ENCODE results near the gene PLAC8L1. TPM values are rescaled to one million over a fixed set of nuclear protein-coding genes. Genes with fewer than 3 reads are reported as not detected.

PLAC8L1 gene
- total RNA-seq, 1 donor from 2014 or later: not detected

DNA sequence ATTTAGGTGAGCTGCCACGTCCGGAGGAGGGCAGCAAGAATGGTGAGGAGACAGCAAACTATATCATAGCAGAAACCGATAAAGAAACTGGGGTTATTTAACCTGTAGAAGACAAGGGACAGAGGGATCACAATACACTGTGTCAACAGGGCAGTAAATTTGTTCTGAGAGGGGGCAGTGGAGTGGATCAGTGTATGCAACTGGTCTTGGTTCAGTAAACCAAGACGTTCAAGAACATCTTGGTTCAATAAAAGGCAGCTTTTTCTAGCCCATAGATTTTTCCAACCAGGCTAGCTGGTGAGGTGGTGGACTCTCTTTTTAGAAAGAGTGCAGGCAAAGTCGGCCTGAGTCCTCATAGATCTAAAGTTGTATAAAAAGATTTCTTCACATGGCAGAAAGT, 55.3 kb downstream of the PLAC8L1 start:
- peaks cover 0 to 5% (median 3%) of the 10 kb centered on the region in 3 donors for H3K36me3 ChIP-seq (ENCODE audit: control insufficient read depth in 3 of 3, insufficient read depth in 3 of 3, low read length in 3 of 3)
- no peaks in the 10 kb centered on the region for H3K27me3 ChIP-seq (ENCODE audit: control insufficient read depth in 3 of 3, insufficient read depth in 3 of 3, low read length in 3 of 3)
- H3K4me1 ChIP-seq (ENCODE audit: control insufficient read depth in 3 of 3, insufficient read depth in 3 of 3, low read length in 3 of 3): peaks cover 0 to 15% (median 6%) of the 10 kb centered on the region in 3 donors
- no peak overlapping the region for H3K4me3 ChIP-seq (ENCODE audit: low read length in 3 of 3)
- H3K9ac ChIP-seq (ENCODE audit: low read depth in 1 of 3, low read length in 3 of 3): no peak overlapping the region
- H3K27ac ChIP-seq (ENCODE audit: low read depth, low read length): no peak overlapping the region
- H3K9me3 ChIP-seq (ENCODE audit: control insufficient read depth in 3 of 3, low read length in 3 of 3): no peaks in the 10 kb centered on the region

DNA sequence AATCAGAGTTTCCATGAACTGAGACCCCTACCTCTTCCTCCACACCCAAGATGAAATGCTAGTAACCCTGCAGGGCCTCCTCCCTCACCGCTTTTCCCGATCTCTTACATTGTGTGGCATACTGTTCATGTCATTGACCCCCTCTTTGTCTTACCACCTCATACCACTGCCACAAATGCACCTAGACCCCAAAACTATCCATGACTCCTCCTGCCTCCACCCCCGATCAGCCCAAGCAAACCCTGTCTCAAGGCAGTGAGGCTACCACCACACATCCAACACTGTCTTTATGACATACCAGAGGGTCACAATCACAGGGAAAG, 55.7 kb downstream of the PLAC8L1 start:
- Histone ChIP-seq H3K4me3 (ENCODE audit: low read length in 3 of 3) (no peak overlapping the region), H3K27me3 (ENCODE audit: control insufficient read depth in 3 of 3, insufficient read depth in 3 of 3, low read length in 3 of 3) (no peaks in the 10 kb centered on the region), H3K4me1 (ENCODE audit: control insufficient read depth in 3 of 3, insufficient read depth in 3 of 3, low read length in 3 of 3) (peaks cover 0 to 15% (median 6%) of the 10 kb centered on the region in 3 donors), H3K36me3 (ENCODE audit: control insufficient read depth in 3 of 3, insufficient read depth in 3 of 3, low read length in 3 of 3) (peaks cover 0 to 5% (median 3%) of the 10 kb centered on the region in 3 donors), H3K9me3 (ENCODE audit: control insufficient read depth in 3 of 3, low read length in 3 of 3) (no peaks in the 10 kb centered on the region), H3K9ac (ENCODE audit: low read depth in 1 of 3, low read length in 3 of 3) (no peak overlapping the region), H3K27ac (ENCODE audit: low read depth, low read length) (no peak overlapping the region)

DNA sequence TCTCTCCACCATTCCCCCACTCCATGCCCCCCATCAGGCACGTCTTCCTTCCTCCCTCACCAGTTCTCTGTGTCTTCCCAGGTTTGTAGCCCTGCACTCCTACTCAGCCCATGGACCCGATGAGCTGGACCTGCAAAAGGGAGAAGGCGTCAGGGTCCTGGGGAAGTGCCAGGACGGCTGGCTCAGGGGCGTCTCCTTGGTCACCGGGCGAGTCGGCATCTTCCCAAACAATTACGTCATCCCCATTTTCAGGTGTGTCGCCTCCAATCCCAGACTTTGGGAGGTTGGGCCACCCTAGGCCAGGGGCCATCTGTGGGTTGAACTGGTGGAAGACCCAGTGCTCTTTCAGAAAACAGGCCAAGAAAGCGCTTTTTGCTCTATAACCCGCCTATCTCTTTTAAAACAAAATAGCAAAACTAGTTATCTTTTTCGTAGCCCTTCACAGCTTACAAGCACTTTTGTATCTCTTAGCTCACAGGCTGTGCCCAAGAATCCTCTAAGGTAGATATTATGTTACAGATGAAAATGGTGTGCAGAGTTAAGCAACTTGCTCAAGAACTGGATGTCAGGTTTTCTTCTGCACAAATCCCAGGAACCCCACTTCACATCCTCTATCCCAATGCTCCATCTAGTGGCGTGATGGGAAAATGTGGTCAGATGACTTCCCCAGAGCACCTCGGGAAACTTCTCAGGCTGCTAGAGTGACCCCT, 56.2 kb downstream of the PLAC8L1 start:
- H3K27me3 ChIP-seq (ENCODE audit: control insufficient read depth in 3 of 3, insufficient read depth in 3 of 3, low read length in 3 of 3): no peaks in the 10 kb centered on the region

DNA sequence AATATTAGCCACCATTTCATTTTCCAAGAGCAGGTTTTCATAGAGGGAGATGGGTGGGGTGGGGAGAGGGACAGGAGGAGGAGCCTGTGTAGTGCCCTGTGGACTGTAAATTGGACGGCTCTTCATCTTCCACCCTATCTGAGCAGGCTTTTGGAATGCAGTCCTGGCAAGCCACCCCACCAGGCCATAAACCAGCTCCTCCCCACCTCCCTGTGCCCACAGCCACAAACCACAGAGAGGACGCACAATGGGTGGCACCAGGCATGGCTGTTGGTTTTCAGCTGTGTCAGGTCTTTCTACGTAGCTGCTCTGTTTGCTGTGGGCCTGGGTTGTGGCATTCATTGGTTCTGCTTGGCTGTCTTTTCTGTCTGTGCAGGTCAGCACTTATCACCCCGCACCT, 58.0 kb downstream of the PLAC8L1 start:
- Histone ChIP-seq H3K9ac (ENCODE audit: low read depth in 1 of 3, low read length in 3 of 3) (no peak overlapping the region), H3K4me3 (ENCODE audit: low read length in 3 of 3) (no peak overlapping the region), H3K4me1 (ENCODE audit: control insufficient read depth in 3 of 3, insufficient read depth in 3 of 3, low read length in 3 of 3) (peaks cover 0 to 15% (median 6%) of the 10 kb centered on the region in 3 donors), H3K27ac (ENCODE audit: low read depth, low read length) (peak overlapping the region; percentile 7), H3K27me3 (ENCODE audit: control insufficient read depth in 3 of 3, insufficient read depth in 3 of 3, low read length in 3 of 3) (no peaks in the 10 kb centered on the region), H3K9me3 (ENCODE audit: control insufficient read depth in 3 of 3, low read length in 3 of 3) (no peaks in the 10 kb centered on the region), H3K36me3 (ENCODE audit: control insufficient read depth in 3 of 3, insufficient read depth in 3 of 3, low read length in 3 of 3) (no peaks in the 10 kb centered on the region)

More for the DNA sequence above, 56.2 kb downstream of the PLAC8L1 start:
- no peak overlapping the region for H3K9ac ChIP-seq (ENCODE audit: low read depth in 1 of 3, low read length in 3 of 3)
- H3K9me3 ChIP-seq (ENCODE audit: control insufficient read depth in 3 of 3, low read length in 3 of 3): no peaks in the 10 kb centered on the region
- H3K27ac ChIP-seq (ENCODE audit: low read depth, low read length): no peak overlapping the region
- H3K4me1 ChIP-seq (ENCODE audit: control insufficient read depth in 3 of 3, insufficient read depth in 3 of 3, low read length in 3 of 3): peaks cover 0 to 15% (median 6%) of the 10 kb centered on the region in 3 donors
- H3K4me3 ChIP-seq (ENCODE audit: low read length in 3 of 3): no peak overlapping the region
- H3K36me3 ChIP-seq (ENCODE audit: control insufficient read depth in 3 of 3, insufficient read depth in 3 of 3, low read length in 3 of 3): peaks cover 0 to 5% (median 3%) of the 10 kb centered on the region in 3 donors

DNA sequence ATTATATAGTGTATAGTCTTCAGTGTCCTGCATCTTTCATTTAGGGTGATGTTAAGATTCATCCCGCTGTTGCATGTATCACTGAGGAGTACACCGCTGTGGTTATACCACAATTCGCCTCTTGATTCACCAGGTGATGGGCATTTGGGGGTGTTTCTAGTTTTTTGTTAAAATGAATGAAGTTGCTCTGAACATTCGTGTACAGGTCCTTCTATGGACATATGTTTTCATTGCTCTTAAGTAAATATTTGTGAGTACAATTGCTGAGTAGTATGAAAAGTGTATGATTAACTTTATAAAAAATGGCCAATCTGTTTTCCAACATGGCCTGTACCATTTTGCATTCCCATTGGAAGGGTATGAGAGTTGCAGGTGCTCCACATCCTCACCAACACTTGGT, 61.7 kb downstream of the PLAC8L1 start:
- no peak overlapping the region for H3K4me3 ChIP-seq (ENCODE audit: low read length in 3 of 3)
- H3K9ac ChIP-seq (ENCODE audit: low read depth in 1 of 3, low read length in 3 of 3): no peak overlapping the region
- H3K9me3 ChIP-seq (ENCODE audit: control insufficient read depth in 3 of 3, low read length in 3 of 3): no peaks in the 10 kb centered on the region
- H3K4me1 ChIP-seq (ENCODE audit: control insufficient read depth in 3 of 3, insufficient read depth in 3 of 3, low read length in 3 of 3): peaks cover 0 to 17% (median 4%) of the 10 kb centered on the region in 3 donors
- no peaks in the 10 kb centered on the region for H3K27me3 ChIP-seq (ENCODE audit: control insufficient read depth in 3 of 3, insufficient read depth in 3 of 3, low read length in 3 of 3)
- no peaks in the 10 kb centered on the region for H3K36me3 ChIP-seq (ENCODE audit: control insufficient read depth in 3 of 3, insufficient read depth in 3 of 3, low read length in 3 of 3)
- H3K27ac ChIP-seq (ENCODE audit: low read depth, low read length): no peak overlapping the region

DNA sequence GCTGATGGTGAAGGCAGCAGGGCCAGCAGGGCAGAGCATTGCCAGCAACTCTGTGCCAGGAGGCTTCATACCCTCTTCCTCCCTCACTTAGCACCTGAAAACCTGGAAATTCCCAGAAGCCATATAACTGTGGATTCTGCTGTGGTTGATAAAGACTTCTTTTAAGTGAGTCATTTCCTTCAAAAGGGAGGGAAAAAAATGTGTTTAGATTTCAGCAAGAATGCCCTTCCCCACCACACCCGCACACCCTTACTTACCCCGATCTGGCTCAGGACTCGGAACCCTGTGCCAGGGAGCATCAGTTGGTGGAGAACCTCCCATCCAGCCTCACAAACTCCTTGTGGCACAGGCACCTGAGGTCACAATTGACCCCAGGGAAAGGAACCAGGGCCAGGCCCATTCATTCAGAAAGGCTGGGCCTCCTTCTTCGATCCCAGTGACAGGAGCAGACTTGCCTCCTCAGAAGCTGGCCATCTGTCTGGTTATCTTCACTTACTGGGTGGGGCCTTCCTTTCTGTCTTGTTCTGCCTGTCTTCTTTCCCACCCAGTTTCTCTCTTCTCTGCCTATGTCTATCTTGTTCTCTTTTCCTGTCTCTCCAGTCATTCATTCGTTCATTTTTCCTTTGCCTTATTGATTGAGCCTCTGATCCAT, 62.6 kb downstream of the PLAC8L1 start:
- no peaks in the 10 kb centered on the region for H3K27me3 ChIP-seq (ENCODE audit: control insufficient read depth in 3 of 3, insufficient read depth in 3 of 3, low read length in 3 of 3)
- H3K9me3 ChIP-seq (ENCODE audit: control insufficient read depth in 3 of 3, low read length in 3 of 3): no peaks in the 10 kb centered on the region
- H3K36me3 ChIP-seq (ENCODE audit: control insufficient read depth in 3 of 3, insufficient read depth in 3 of 3, low read length in 3 of 3): no peaks in the 10 kb centered on the region
- H3K27ac ChIP-seq (ENCODE audit: low read depth, low read length): no peak overlapping the region
- H3K4me1 ChIP-seq (ENCODE audit: control insufficient read depth in 3 of 3, insufficient read depth in 3 of 3, low read length in 3 of 3): peaks cover 0 to 15% (median 4%) of the 10 kb centered on the region in 3 donors
- H3K9ac ChIP-seq (ENCODE audit: low read depth in 1 of 3, low read length in 3 of 3): no peak overlapping the region
- no peak overlapping the region for H3K4me3 ChIP-seq (ENCODE audit: low read length in 3 of 3)

DNA sequence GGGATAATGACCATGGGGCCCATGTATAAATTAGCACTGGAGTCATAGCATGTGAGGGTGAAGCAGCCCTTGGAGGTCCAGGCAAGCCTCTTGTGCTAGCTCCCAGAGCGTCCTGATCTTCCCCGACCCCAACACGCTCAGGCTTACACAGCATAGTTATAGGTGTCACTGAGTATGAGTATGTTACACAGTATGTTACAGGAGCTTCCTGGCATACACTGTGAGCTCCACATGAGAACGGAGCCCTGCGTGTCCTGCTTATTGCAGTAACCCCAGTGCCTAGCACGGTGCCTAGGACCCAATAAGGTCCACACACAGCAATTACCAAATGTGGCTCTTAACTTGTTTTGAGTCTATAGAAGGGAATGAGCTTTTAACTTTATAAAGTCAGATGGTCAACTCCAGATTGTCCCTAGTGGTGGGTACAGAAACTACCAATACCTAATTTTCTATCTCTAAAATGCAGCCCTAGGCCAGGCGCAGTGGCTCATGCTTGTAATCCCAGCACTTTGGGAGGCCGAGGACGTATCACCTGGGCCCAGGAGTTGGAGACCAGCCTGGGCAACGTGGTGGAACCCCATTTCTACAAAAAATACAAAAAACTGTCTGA, 64.1 kb downstream of the PLAC8L1 start:
- Histone ChIP-seq H3K36me3 (ENCODE audit: control insufficient read depth in 3 of 3, insufficient read depth in 3 of 3, low read length in 3 of 3) (no peaks in the 10 kb centered on the region), H3K9ac (ENCODE audit: low read depth in 1 of 3, low read length in 3 of 3) (no peak overlapping the region), H3K27me3 (ENCODE audit: control insufficient read depth in 3 of 3, insufficient read depth in 3 of 3, low read length in 3 of 3) (no peaks in the 10 kb centered on the region), H3K9me3 (ENCODE audit: control insufficient read depth in 3 of 3, low read length in 3 of 3) (no peaks in the 10 kb centered on the region), H3K27ac (ENCODE audit: low read depth, low read length) (no peak overlapping the region), H3K4me1 (ENCODE audit: control insufficient read depth in 3 of 3, insufficient read depth in 3 of 3, low read length in 3 of 3) (peaks cover 0 to 8% (median 0%) of the 10 kb centered on the region in 3 donors), H3K4me3 (ENCODE audit: low read length in 3 of 3) (no peak overlapping the region)

DNA sequence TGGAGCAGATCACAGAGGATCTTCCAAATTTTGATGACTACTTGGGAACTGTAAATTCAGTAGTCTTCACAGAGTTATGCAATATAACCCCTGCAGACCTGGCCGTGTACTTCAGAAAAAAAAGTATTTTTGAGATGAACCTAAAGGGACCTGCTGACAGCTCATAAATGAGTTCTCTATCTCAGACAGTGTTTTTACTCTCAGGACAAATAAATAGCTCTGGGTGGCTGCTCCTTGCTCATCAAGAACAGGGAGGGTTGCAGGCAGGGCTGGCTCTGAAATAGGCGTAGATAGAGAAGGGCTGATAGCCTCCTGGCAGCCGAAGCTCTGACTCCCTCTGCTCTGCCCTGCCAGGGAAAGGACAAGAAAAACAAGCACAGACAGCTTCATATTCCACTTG, 64.8 kb downstream of the PLAC8L1 start:
- H3K27ac ChIP-seq (ENCODE audit: low read depth, low read length): no peak overlapping the region
- H3K9me3 ChIP-seq (ENCODE audit: control insufficient read depth in 3 of 3, low read length in 3 of 3): no peaks in the 10 kb centered on the region

DNA sequence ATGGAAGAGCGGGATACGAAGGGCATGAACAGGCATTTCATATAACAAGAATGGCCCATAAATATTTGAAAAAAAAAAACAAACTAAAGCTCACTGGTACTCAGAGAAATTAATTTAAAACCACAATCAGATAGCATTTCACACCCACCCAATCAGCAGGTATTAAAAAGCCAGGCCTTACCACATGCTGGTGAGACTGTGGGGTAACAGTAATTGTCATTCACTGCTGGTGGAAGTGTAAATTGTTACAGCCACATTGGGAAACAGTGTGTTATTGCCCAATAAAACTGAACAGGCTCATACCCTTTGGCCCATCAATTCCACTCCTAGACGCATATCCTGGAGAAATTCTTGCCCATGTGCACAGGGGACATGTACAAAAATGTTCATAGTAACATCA, 66.0 kb downstream of the PLAC8L1 start:
- Histone ChIP-seq H3K27ac (ENCODE audit: low read depth, low read length) (no peak overlapping the region), H3K36me3 (ENCODE audit: control insufficient read depth in 3 of 3, insufficient read depth in 3 of 3, low read length in 3 of 3) (no peaks in the 10 kb centered on the region), H3K9ac (ENCODE audit: low read depth in 1 of 3, low read length in 3 of 3) (no peak overlapping the region), H3K4me1 (ENCODE audit: control insufficient read depth in 3 of 3, insufficient read depth in 3 of 3, low read length in 3 of 3) (peaks cover 0 to 7% (median 2%) of the 10 kb centered on the region in 3 donors), H3K4me3 (ENCODE audit: low read length in 3 of 3) (no peak overlapping the region), H3K9me3 (ENCODE audit: control insufficient read depth in 3 of 3, low read length in 3 of 3) (no peaks in the 10 kb centered on the region), H3K27me3 (ENCODE audit: control insufficient read depth in 3 of 3, insufficient read depth in 3 of 3, low read length in 3 of 3) (no peaks in the 10 kb centered on the region)

More for the DNA sequence above, 64.8 kb downstream of the PLAC8L1 start:
- Histone ChIP-seq H3K4me3 (ENCODE audit: low read length in 3 of 3) (no peak overlapping the region), H3K36me3 (ENCODE audit: control insufficient read depth in 3 of 3, insufficient read depth in 3 of 3, low read length in 3 of 3) (no peaks in the 10 kb centered on the region), H3K4me1 (ENCODE audit: control insufficient read depth in 3 of 3, insufficient read depth in 3 of 3, low read length in 3 of 3) (peaks cover 0 to 7% (median 0%) of the 10 kb centered on the region in 3 donors), H3K9ac (ENCODE audit: low read depth in 1 of 3, low read length in 3 of 3) (no peak overlapping the region), H3K27me3 (ENCODE audit: control insufficient read depth in 3 of 3, insufficient read depth in 3 of 3, low read length in 3 of 3) (no peaks in the 10 kb centered on the region)

DNA sequence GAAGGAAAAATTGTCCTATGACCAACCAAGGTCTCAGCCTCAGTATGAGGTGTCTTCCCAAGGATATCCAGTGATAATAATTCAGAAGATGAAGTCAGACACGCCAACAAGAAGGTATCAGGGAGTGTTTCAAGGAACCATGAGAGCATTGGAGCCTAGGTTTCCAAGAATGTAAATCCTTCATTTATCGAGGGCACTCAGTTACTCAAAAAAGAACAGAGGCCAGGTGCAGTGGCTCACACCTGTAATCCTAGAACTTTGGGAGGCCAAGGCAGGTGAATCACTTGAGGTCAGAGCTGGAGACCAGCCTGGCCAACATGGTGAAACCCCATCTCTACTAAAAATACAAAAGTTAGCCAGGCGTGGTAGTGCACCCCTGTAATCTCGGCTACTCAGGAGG, 70.8 kb downstream of the PLAC8L1 start:
- H3K36me3 ChIP-seq (ENCODE audit: control insufficient read depth in 3 of 3, insufficient read depth in 3 of 3, low read length in 3 of 3): no peaks in the 10 kb centered on the region
- H3K9me3 ChIP-seq (ENCODE audit: control insufficient read depth in 3 of 3, low read length in 3 of 3): no peaks in the 10 kb centered on the region
- H3K4me3 ChIP-seq (ENCODE audit: low read length in 3 of 3): no peak overlapping the region
- no peak overlapping the region for H3K27ac ChIP-seq (ENCODE audit: low read depth, low read length)
- H3K4me1 ChIP-seq (ENCODE audit: control insufficient read depth in 3 of 3, insufficient read depth in 3 of 3, low read length in 3 of 3): peaks cover 0 to 4% (median 2%) of the 10 kb centered on the region in 3 donors
- H3K9ac ChIP-seq (ENCODE audit: low read depth in 1 of 3, low read length in 3 of 3): no peak overlapping the region
- H3K27me3 ChIP-seq (ENCODE audit: control insufficient read depth in 3 of 3, insufficient read depth in 3 of 3, low read length in 3 of 3): no peaks in the 10 kb centered on the region
